NCI-H187 (cell line): Measurements from ENCODE around the gene RAD50.
"Not testable (repeated sequence)": the region's sequence is repeated elsewhere in the genome, so short reads cannot be mapped to it uniquely, and the experiment has no call there.

Experiments
- DNase-seq, 2 experiments: peaks; one replicate each; lab custom pipeline; 2025; lab: John Stamatoyannopoulos, UW

The RAD50 gene

DNA sequence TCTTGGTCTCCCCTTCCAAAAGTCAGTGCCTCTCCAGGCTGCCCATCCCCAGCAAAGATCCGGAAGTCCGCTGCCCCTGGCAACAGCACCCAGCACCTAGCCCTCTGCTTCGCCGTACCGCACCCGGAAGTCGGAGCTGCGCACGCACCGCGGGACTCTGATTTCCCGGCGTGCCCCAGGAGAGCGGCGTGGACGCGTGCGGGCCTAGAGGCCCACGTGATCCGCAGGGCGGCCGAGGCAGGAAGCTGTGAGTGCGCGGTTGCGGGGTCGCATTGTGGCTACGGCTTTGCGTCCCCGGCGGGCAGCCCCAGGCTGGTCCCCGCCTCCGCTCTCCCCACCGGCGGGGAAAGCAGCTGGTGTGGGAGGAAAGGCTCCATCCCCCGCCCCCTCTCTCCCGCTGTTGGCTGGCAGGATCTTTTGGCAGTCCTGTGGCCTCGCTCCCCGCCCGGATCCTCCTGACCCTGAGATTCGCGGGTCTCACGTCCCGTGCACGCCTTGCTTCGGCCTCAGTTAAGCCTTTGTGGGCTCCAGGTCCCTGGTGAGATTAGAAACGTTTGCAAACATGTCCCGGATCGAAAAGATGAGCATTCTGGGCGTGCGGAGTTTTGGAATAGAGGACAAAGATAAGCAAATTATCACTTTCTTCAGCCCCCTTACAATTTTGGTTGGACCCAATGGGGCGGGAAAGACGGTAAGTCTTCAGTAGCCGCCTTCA lies at the start of gene RAD50:
Gene RAD50 (plus strand): TSS at position 215 of the 715 bp plus-strand sequence. CDS start 348 bp downstream, at position 563.
- DNase-seq, result peak; percentile 43 to 74

DNA sequence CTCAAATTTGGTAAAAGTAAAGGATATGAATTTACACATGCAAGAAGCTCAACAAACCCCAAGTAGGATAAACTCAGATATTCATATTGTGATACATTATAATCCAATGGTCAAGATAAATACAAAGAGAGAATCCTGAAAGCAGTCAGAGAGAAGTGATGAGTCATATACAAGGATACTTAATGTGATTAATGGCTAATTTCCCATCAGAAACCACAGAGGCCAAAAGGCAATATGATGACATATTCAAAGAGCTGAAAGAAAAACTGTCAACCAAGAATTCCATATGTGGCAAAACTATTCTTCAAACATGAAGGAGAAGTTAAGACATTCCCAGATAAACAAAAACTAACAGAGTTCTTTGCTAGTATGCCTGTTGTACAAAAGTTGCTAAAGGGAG lies 46.7 kb upstream of the RAD50 start:
- no peak for DNase-seq

DNA sequence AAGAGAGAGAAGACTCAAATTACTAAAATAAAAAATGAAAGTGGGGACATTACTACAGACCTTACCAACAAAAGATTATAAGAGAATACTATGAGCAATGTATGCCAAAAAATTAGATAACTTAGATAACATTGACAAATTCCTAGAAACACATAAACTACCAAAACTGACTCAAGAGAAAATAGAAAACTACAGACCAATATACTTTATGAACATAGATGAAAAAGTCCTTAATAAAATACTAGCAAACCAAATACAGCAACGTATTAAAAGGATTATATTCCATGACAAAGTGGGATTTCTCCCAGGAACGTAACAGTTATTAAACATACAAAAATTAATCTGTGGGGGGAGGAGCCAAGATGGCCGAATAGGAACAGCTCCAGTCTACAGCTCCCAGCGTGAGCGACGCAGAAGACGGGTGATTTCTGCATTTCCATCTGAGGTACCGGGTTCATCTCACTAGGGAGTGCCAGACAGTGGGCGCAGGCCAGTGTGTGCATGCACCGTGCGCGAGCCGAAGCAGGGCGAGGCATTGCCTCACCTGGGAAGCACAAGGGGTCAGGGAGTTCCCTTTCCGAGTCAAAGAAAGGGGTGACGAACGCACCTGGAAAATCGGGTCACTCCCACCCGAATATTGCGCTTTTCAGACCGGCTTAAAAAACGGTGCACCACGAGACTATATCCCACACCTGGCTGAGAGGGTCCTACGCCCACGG lies 43.0 kb upstream of the RAD50 start:
- DNase-seq, result not testable (repeated sequence)

GRCh38 chr5:132522067-132522466 lies 34.7 kb upstream of the RAD50 start:
- not testable (repeated sequence) for DNase-seq

DNA sequence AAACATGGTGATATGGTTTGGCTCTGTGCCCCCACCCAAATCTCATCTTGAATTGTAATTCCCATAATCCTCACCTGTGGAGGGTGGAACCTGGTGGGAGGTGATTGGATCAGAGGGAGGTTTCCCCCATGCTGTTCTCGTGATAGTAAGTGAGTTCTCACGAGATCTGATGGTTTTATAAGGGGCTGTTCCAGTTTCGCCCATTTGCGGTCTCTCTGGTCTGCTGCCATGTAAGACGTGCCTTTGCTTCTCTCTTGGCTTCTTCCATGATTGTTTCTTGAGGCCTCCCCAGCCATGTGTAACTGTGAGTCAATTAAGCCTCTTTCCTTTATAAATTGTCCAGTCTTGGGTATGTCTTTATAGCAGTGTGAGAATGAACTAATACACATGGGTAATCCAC lies 31.9 kb upstream of the RAD50 start:
- DNase-seq, result not testable (repeated sequence)

GRCh38 chr5:132525299-132525724 lies 31.5 kb upstream of the RAD50 start:
- no peak for DNase-seq

- DNase-seq, result peak in 1 of 2 experiments; percentile 2
Observed at GRCh38 chr5:132526290-132526973, 30.3 kb upstream of the RAD50 start.

- DNase-seq, result no peak
Observed at GRCh38 chr5:132526974-132527564, 29.7 kb upstream of the RAD50 start.

DNA sequence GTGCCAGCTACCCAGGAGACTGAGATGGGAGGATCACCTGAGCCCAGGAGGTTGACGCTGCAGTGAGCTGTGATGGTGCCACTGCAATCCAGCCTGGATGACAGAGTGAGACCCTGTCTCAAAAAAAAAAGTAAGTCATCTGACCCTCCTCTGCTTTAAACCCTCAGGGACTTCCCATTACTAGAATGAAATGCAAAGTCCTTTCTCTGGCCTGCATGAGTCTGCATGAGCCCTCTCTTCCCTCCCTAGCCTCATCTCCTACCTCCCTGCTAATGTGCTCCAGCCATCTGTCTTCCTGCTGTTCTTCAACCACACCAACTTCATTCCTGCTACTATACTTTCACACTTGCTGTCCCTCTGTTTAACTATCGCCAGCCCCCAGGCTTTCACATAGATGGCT lies 28.8 kb upstream of the RAD50 start:
- DNase-seq, result no peak

DNA sequence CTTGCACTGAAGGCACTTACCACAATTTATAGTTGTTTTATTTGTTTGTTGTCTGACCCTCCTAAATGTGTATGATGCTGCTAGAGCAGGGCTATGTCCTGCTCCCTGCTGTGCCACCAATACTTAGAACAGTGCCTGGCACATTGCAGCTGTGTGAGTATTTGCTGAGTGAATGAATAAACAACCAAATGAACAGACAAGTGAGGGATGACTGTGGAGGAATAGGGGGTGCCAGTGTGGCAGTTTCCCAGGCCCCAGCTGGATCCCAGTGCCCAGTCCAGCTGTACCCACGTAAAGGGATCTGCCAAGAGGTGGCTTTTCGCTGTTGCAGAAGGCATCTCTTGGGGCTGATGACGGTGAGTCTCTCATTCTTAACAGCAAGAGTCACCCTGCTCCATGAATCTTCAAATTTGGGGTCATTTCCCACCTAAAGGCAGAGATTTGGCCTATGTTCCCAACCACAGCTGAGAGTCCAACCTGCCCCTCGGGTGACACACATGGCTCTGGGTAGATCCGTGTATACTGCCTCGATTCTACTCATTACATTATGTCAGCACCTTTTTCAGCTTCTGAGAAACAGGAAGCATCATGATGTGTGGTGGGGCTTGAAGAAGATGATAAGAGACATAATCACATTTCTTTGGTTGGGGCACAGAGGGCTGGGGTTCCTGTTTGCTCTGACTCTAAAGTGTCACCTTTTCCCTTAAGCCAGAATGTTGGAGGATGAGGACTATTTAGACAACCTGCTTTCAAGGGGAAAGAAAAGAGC lies 27.7 kb upstream of the RAD50 start:
- no peak for DNase-seq

- DNase-seq, result no peak
Observed at GRCh38 chr5:132530946-132531345, 25.8 kb upstream of the RAD50 start.

DNA sequence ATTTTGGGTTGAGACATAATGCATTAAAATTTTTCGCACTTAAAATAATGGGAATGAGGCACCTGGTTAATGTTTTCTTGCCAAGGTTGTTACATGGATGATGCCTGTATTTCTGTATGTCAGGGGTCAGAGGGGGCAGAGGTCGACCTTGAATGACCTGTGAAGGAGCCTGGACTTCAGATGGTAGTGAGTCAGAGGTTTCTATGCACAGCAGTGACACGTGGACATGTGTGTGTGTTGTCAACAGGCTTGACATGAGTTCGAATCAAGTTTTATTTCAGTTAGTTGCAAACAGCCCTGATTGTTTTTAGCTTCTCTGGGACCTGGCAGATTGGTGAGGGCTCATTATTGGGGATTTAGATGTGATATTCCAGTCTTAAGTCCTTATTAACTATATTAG lies 17.1 kb upstream of the RAD50 start:
- DNase-seq, result no peak

GRCh38 chr5:132540149-132540548 lies 16.6 kb upstream of the RAD50 start:
- no peak for DNase-seq

- DNase-seq, result no peak
Observed at GRCh38 chr5:132540764-132541163, 16.0 kb upstream of the RAD50 start.

GRCh38 chr5:132543472-132544201 lies 13.1 kb upstream of the RAD50 start, which contains the start of gene IL5:
Gene IL5 (minus strand): TSS chr5:132543522. CDS start chr5:132543478, 44 bp downstream.
- no peak for DNase-seq

DNA sequence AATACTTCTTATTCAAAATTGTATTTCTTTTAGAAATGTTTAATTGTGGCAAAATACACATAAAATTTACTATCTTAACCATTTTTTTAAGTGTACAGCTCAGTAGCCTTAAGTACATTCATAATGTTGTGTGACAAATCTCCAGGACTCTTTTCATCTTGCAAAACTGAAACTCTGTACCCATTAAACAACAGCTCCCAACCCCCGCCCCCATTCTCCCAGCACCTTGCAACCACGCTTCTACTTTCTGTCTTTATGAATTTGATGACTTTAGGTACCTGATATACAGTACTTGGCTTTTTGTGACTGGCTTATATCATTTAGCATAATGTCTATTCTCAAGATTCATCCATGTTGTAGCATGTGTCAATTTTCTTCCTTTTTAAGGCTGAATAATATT lies 10.7 kb upstream of the RAD50 start:
- DNase-seq, result no peak

DNA sequence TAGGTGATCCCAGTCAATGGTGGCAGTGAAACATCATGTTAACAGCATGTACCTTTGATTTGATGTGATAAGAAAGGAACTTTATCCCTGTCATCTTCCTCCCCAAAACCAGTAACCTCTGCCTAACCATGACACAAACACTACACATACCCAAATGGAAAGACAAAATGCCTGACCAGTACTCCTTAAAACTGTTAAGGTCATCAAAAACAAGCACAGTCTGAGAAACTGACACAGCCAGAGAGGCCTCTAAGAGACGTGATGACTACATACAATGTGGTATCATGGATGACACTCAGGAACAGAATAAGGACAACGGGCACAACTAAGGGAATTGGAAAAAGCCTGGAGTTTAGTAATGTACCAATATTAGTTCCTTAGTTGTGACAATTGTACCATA lies 9.5 kb upstream of the RAD50 start:
- no peak for DNase-seq

- DNase-seq, result not testable (repeated sequence)
Observed at GRCh38 chr5:132548834-132549233, 7.9 kb upstream of the RAD50 start.

GRCh38 chr5:132549576-132549975 lies 7.2 kb upstream of the RAD50 start:
- no peak for DNase-seq

GRCh38 chr5:132556153-132556762 lies 519 bp upstream of the RAD50 start:
- no peak for DNase-seq
